Stimulated activated naive B cell treated with anti-CD40 and anti-IgM and Interleukin-4, amounts not matched to agents 10 μg/mL and 1 μg/mL and 100 μg/mL, for 72 hours (primary cell): ENCODE results near the gene HTR1E.

ENCODE experiments used
- ATAC-seq, 2 donors: fragments of 150-1000 bp; cut with Tn5 transposase; replicated peaks; 2 replicates each; pipeline ENCODE4 v1.10.0; 2021; ENCODE audit warnings: moderate library complexity in 1 of 2
- DNase-seq: peaks from one replicate; pipeline ENCODE4 v3.0.0; 2021
- H3K27ac Mint-ChIP-seq: one replicate; pipeline ENCODE4 v1.8.0; 2022; ENCODE audit warnings: mild to moderate bottlenecking, mixed read lengths
- H3K27me3 Mint-ChIP-seq, 2 donors: one replicate each; pipeline ENCODE4 v1.8.0; 2022; ENCODE audit warnings: mixed read lengths in 2 of 2
- H3K36me3 Mint-ChIP-seq, 2 donors: one replicate each; pipeline ENCODE4 v1.8.0; 2022; ENCODE audit warnings: mixed read lengths in 2 of 2, mild to moderate bottlenecking in 1 of 2
- H3K4me1 Mint-ChIP-seq, 2 donors: one replicate each; pipeline ENCODE4 v1.8.0; 2022; ENCODE audit warnings: mixed read lengths in 2 of 2, mild to moderate bottlenecking in 1 of 2
- H3K4me3 Mint-ChIP-seq, 2 donors: one replicate each; pipeline ENCODE4 v1.8.0; 2022; ENCODE audit warnings: mild to moderate bottlenecking in 2 of 2, mixed read lengths in 2 of 2, moderate library complexity in 1 of 2
- H3K9me3 Mint-ChIP-seq, 2 donors: one replicate each; pipeline ENCODE4 v1.8.0; 2022; ENCODE audit warnings: mixed read lengths in 2 of 2, mild to moderate bottlenecking in 1 of 2

The HTR1E gene

GRCh38 chr6:87016772-87017171 lies 79.4 kb downstream of the HTR1E start:
- Mint-ChIP-seq H3K27ac (no peak overlapping the region), H3K4me3 (no peak overlapping the region), H3K4me1 (peaks cover 0 to 6% of the 10 kb centered on the region in 2 donors), H3K36me3 (no peaks in the 10 kb centered on the region), H3K27me3 (peaks cover 19 to 28% of the 10 kb centered on the region in 2 donors), H3K9me3 (no peaks in the 10 kb centered on the region)
- ATAC-seq (peak in 1 of 2 donors; percentile 52), DNase-seq (no peak)

- H3K36me3 Mint-ChIP-seq, result no peaks in the 10 kb centered on the region
Observed at GRCh38 chr6:87027021-87027420, 89.7 kb downstream of the HTR1E start.

GRCh38 chr6:87029711-87030314 lies 92.5 kb downstream of the HTR1E start:
- Mint-ChIP-seq H3K27me3 (peaks cover 3 to 9% of the 10 kb centered on the region in 2 donors), H3K4me3 (no peak overlapping the region), H3K9me3 (peaks cover 0 to 4% of the 10 kb centered on the region in 2 donors), H3K4me1 (peaks cover 6 to 10% of the 10 kb centered on the region in 2 donors), H3K36me3 (no peaks in the 10 kb centered on the region), H3K27ac (no peak overlapping the region)
- ATAC-seq, result peak in 1 of 2 donors; percentile 46
- no peak for DNase-seq

More at GRCh38 chr6:87027021-87027420, 89.7 kb downstream of the HTR1E start:
- H3K27ac Mint-ChIP-seq, result no peak overlapping the region
- peaks cover 6 to 10% of the 10 kb centered on the region in 2 donors for H3K4me1 Mint-ChIP-seq
- ATAC-seq (peak; percentile 64 to 78), DNase-seq (no peak)
- H3K27me3 Mint-ChIP-seq, result peaks cover 0 to 4% of the 10 kb centered on the region in 2 donors
- peaks cover 0 to 2% of the 10 kb centered on the region in 2 donors for H3K9me3 Mint-ChIP-seq
- no peak overlapping the region for H3K4me3 Mint-ChIP-seq

GRCh38 chr6:87040729-87041128 lies 103.4 kb downstream of the HTR1E start:
- Mint-ChIP-seq H3K9me3 (peaks cover 4 to 9% of the 10 kb centered on the region in 2 donors), H3K4me3 (no peak overlapping the region), H3K4me1 (no peaks in the 10 kb centered on the region), H3K36me3 (no peaks in the 10 kb centered on the region), H3K27me3 (peaks cover 0 to 15% of the 10 kb centered on the region in 2 donors), H3K27ac (no peak overlapping the region)
- DNase-seq (no peak), ATAC-seq (no peak)

GRCh38 chr6:87045521-87046075 lies 108.3 kb downstream of the HTR1E start:
- Mint-ChIP-seq H3K27me3 (no peaks in the 10 kb centered on the region), H3K9me3 (peaks cover 0 to 2% of the 10 kb centered on the region in 2 donors), H3K4me3 (no peak overlapping the region), H3K36me3 (no peaks in the 10 kb centered on the region), H3K27ac (no peak overlapping the region), H3K4me1 (peaks cover 13 to 22% of the 10 kb centered on the region in 2 donors)
- ATAC-seq (no peak), DNase-seq (no peak)

- ATAC-seq (peak; percentile 82 to 89), DNase-seq (no peak)
- Mint-ChIP-seq H3K4me1 (peaks cover 18 to 31% of the 10 kb centered on the region in 2 donors), H3K36me3 (no peaks in the 10 kb centered on the region), H3K9me3 (no peaks in the 10 kb centered on the region), H3K27ac (no peak overlapping the region), H3K4me3 (peak overlapping the region; percentile 2 to 4), H3K27me3 (no peaks in the 10 kb centered on the region)
Observed at GRCh38 chr6:87049779-87050178, 112.5 kb downstream of the HTR1E start.

GRCh38 chr6:87053312-87053711 lies 116.0 kb downstream of the HTR1E start:
- H3K36me3 Mint-ChIP-seq, result no peaks in the 10 kb centered on the region
- no peak overlapping the region for H3K4me3 Mint-ChIP-seq
- ATAC-seq, result no peak

GRCh38 chr6:87054143-87054833 lies 117.0 kb downstream of the HTR1E start:
- H3K27me3 Mint-ChIP-seq, result no peaks in the 10 kb centered on the region
- peaks cover 14 to 32% of the 10 kb centered on the region in 2 donors for H3K4me1 Mint-ChIP-seq
- H3K36me3 Mint-ChIP-seq, result no peaks in the 10 kb centered on the region
- DNase-seq (no peak), ATAC-seq (peak; percentile 74 to 77)
- no peaks in the 10 kb centered on the region for H3K9me3 Mint-ChIP-seq
- H3K4me3 Mint-ChIP-seq, result peak overlapping the region; percentile 62 to 64
- H3K27ac Mint-ChIP-seq, result peak overlapping the region; percentile 96

More at GRCh38 chr6:87053312-87053711, 116.0 kb downstream of the HTR1E start:
- DNase-seq, result no peak
- Mint-ChIP-seq H3K27ac (no peak overlapping the region), H3K4me1 (peaks cover 21 to 41% of the 10 kb centered on the region in 2 donors), H3K9me3 (no peaks in the 10 kb centered on the region), H3K27me3 (no peaks in the 10 kb centered on the region)

GRCh38 chr6:87059943-87060342 lies 122.6 kb downstream of the HTR1E start:
- ATAC-seq (no peak), DNase-seq (no peak)
- Mint-ChIP-seq H3K4me3 (no peak overlapping the region), H3K9me3 (no peaks in the 10 kb centered on the region), H3K27ac (no peak overlapping the region), H3K36me3 (no peaks in the 10 kb centered on the region), H3K4me1 (peaks cover 7 to 8% of the 10 kb centered on the region in 2 donors), H3K27me3 (no peaks in the 10 kb centered on the region)

- Mint-ChIP-seq H3K36me3 (no peaks in the 10 kb centered on the region), H3K27ac (no peak overlapping the region), H3K4me3 (no peak overlapping the region), H3K27me3 (no peaks in the 10 kb centered on the region), H3K9me3 (no peaks in the 10 kb centered on the region), H3K4me1 (peaks cover 0 to 3% of the 10 kb centered on the region in 2 donors)
- ATAC-seq, result no peak
- DNase-seq, result no peak
Observed at GRCh38 chr6:87065117-87065516, 127.8 kb downstream of the HTR1E start.
